Thyroid gland (tissue), 4 donors: ENCODE measurements around the gene AURKAIP1. TPM values are rescaled to one million over a fixed set of nuclear protein-coding genes. Genes with fewer than 3 reads are reported as not detected.
A peak's percentile ranks its signal among the peaks of the same experiment; 100 is the strongest.

Experiments used
- DNase-seq, 2 donors: peaks; one replicate each; pipeline ENCODE4 v3.0.0-alpha.2; 2019
- H3K27ac ChIP-seq, 3 donors: fragments of 200-600 bp; sonication (generic); 1 replicate in 2 of 3; 2 replicates in 1 of 3; pipeline ENCODE4 v1.5.1; 2016 to 2019; ENCODE audit warnings: mild to moderate bottlenecking in 1 of 3, moderate library complexity in 1 of 3
- H3K27me3 ChIP-seq: fragments of 200-600 bp; sonication (generic); one replicate; pipeline ENCODE4 v1.5.1; 2019
- H3K36me3 ChIP-seq, 2 donors: fragments of 200-600 bp; sonication (generic); one replicate each; pipeline ENCODE4 v1.5.1; 2016 to 2019
- H3K4me1 ChIP-seq, 2 donors: fragments of 200-600 bp; sonication (generic); one replicate each; pipeline ENCODE4 v1.5.1; 2017 to 2019
- H3K4me3 ChIP-seq, 3 donors: fragments of 200-600 bp; sonication (generic); replicated peaks in 1 of 3; 1 replicate in 2 of 3; 2 replicates in 1 of 3; pipeline ENCODE4 v1.5.1; 2016; ENCODE audit warnings: mild to moderate bottlenecking in 1 of 3
- H3K9me3 ChIP-seq: fragments of 200-600 bp; sonication (generic); one replicate; pipeline ENCODE4 v1.5.1; 2017
- CTCF ChIP-seq, 6 experiments: fragments of 200-600 bp in 3 of 6; fragments of 450-650 bp in 3 of 6; sonication (generic) in 3 of 6; IDR thresholded peaks; one replicate each; pipeline ENCODE4 v1.5.1; 2016 to 2019; ENCODE audit warnings: antibody characterized with exemption in 6 of 6, mild to moderate bottlenecking in 2 of 6, inconsistent platforms in 1 of 6, moderate library complexity in 1 of 6
- POLR2A ChIP-seq, 2 donors: fragments of 450-650 bp; IDR thresholded peaks; one replicate each; pipeline ENCODE4 v1.6.1; 2017; ENCODE audit warnings: antibody characterized with exemption in 2 of 2, mild to moderate bottlenecking in 2 of 2, moderate library complexity in 1 of 2
- WGBS, 2 donors: methylation state at CpG; one replicate each; pipeline ENCODE4 v1.1.5; 2017; 5-methylcytosine and 5-hydroxymethylcytosine counted together
- intact Hi-C: fragments of 100-400 bp; cut with DNase I; formaldehyde crosslinking; loops from one replicate; pipeline ENCODE4 v1.15.1; 2023
- total RNA-seq, 4 donors: library from RNA; depleted of rRNA; stranded (reverse); fragments of >200 nt; gene quantifications; one replicate each; pipeline ENCODE4 v1.2.3, GENCODE V29; 2016

The AURKAIP1 gene
- total RNA-seq, 4 donors from 2014 or later, result 73.8 to 198 (median 105) TPM

- TF ChIP-seq CTCF (IDR thresholded peaks at IDR 0.05) (no peak), POLR2A (IDR thresholded peaks at IDR 0.05) (no peak)
- Histone ChIP-seq H3K4me3 (peak overlapping the region; percentile 84 to 99 (median 87)), H3K27ac (peak overlapping the region; percentile 22 to 84 (median 45)), H3K27me3 (no peaks in the 10 kb centered on the region), H3K36me3 (peaks cover 38 to 42% of the 10 kb centered on the region in 2 donors), H3K4me1 (peaks cover 16 to 18% of the 10 kb centered on the region in 2 donors), H3K9me3 (no peaks in the 10 kb centered on the region)
- WGBS, 2 donors, result 8 to 31% methylated on average over 7 to 28 of the region's 34 CpGs
- DNase-seq, result peak in 1 of 2 donors; percentile 11
- intact Hi-C loops, result no loop called here
Observed at GRCh38 chr1:1399872-1400575, 25.0 kb upstream of the AURKAIP1 start.

GRCh38 chr1:1399187-1399871 lies 24.3 kb upstream of the AURKAIP1 start, which contains the start of gene CCNL2:
TSS of gene CCNL2 (minus strand) at chr1:1399335. CDS start at chr1:1399306, 29 bp downstream.
- peak within 1 kb of the TSS; percentile 46 to 84 (median 48) for H3K27ac ChIP-seq
- peak within 1 kb of the TSS; percentile 84 to 99 (median 87) for H3K4me3 ChIP-seq
- 0% methylated on average over 6 to 20 of the region's 86 CpGs for WGBS, 2 donors
- TF ChIP-seq CTCF (IDR thresholded peaks at IDR 0.05), result peak in 5 of 6 experiments; percentile 44 to 79 (median 70)
- TF ChIP-seq POLR2A (IDR thresholded peaks at IDR 0.05), result peak in 1 of 2 donors; percentile 74
- intact Hi-C loops, result no loop called here
- peaks cover 41 to 42% of the 10 kb centered on the region in 2 donors for H3K36me3 ChIP-seq
- no peaks in the 10 kb centered on the region for H3K27me3 ChIP-seq
- peaks cover 16 to 18% of the 10 kb centered on the region in 2 donors for H3K4me1 ChIP-seq
- no peaks in the 10 kb centered on the region for H3K9me3 ChIP-seq
- peak; percentile 99 for DNase-seq

- H3K27me3 ChIP-seq, result no peaks in the 10 kb centered on the region
- intact Hi-C loops, result no loop called here
- 0 to 3% methylated on average over 2 to 10 of the region's 54 CpGs for WGBS, 2 donors
- TF ChIP-seq POLR2A (IDR thresholded peaks at IDR 0.05), result no peak
- TF ChIP-seq CTCF (IDR thresholded peaks at IDR 0.05), result no peak
- peak overlapping the region; percentile 84 to 99 (median 87) for H3K4me3 ChIP-seq
- DNase-seq, result peak in 1 of 2 donors; percentile 22
- peaks cover 44 to 45% of the 10 kb centered on the region in 2 donors for H3K36me3 ChIP-seq
- peak overlapping the region; percentile 46 to 54 (median 48) for H3K27ac ChIP-seq
- H3K9me3 ChIP-seq, result no peaks in the 10 kb centered on the region
- peaks cover 16 to 18% of the 10 kb centered on the region in 2 donors for H3K4me1 ChIP-seq
Observed at GRCh38 chr1:1398677-1399186, 23.7 kb upstream of the AURKAIP1 start.

GRCh38 chr1:1397839-1398523 lies 23.0 kb upstream of the AURKAIP1 start:
- Histone ChIP-seq H3K36me3 (peaks cover 45 to 48% of the 10 kb centered on the region in 2 donors), H3K9me3 (no peaks in the 10 kb centered on the region), H3K27me3 (no peaks in the 10 kb centered on the region), H3K4me1 (peaks cover 16 to 18% of the 10 kb centered on the region in 2 donors), H3K4me3 (peak overlapping the region in 2 of 3 donors; percentile 84 to 87), H3K27ac (no peak overlapping the region)
- WGBS, 2 donors, result 53 to 62% methylated on average over 15 to 19 of the region's 19 CpGs
- intact Hi-C loops, result no loop called here
- DNase-seq, result no peak
- TF ChIP-seq POLR2A (IDR thresholded peaks at IDR 0.05) (no peak), CTCF (IDR thresholded peaks at IDR 0.05) (no peak)
